Gastrocnemius medialis (tissue), 4 donors: ENCODE results near the gene RRP8. TPM values are rescaled to one million over a fixed set of nuclear protein-coding genes. Genes with fewer than 3 reads are reported as not detected.
A peak's percentile ranks its signal among the peaks of the same experiment; 100 is the strongest.

ENCODE experiments used
- ATAC-seq, 2 donors: fragments of 150-250 bp; one replicate each; pipeline ENCODE4 v1.9.1; 2016
- DNase-seq, 2 donors: peaks; one replicate each; pipeline ENCODE4 v3.0.0-alpha.2; 2019
- H3K27ac ChIP-seq, 4 donors: fragments of 200-600 bp; sonication (generic); 1 replicate in 1 of 4; 2 replicates in 3 of 4; pipeline ENCODE4 v1.5.1; 2016 to 2018; ENCODE audit warnings: mild to moderate bottlenecking in 2 of 4, moderate library complexity in 1 of 4
- H3K27me3 ChIP-seq, 3 donors: fragments of 200-600 bp; sonication (generic) in 2 of 3; 1 replicate in 1 of 3; 2 replicates in 2 of 3; pipeline versions ENCODE4 v1.5.1 to v1.6.0; 2016 to 2019; ENCODE audit warnings: mild to moderate bottlenecking in 1 of 3, moderate library complexity in 1 of 3
- H3K36me3 ChIP-seq, 2 donors: fragments of 200-600 bp; sonication (generic) in 1 of 2; one replicate each; pipeline ENCODE4 v1.5.1; 2017 to 2018
- H3K4me1 ChIP-seq, 2 donors: fragments of 200-600 bp; sonication (generic) in 1 of 2; one replicate each; pipeline ENCODE4 v1.5.1; 2016 to 2017; ENCODE audit warnings: mild to moderate bottlenecking in 2 of 2
- H3K4me3 ChIP-seq, 4 donors: fragments of 200-600 bp; sonication (generic) in 3 of 4; 1 replicate in 1 of 4; 2 replicates in 3 of 4; pipeline ENCODE4 v1.5.1; 2016 to 2019; ENCODE audit warnings: mild to moderate bottlenecking in 2 of 4
- H3K9me3 ChIP-seq, 3 donors: fragments of 200-600 bp; sonication (generic) in 2 of 3; 1 replicate in 1 of 3; 2 replicates in 2 of 3; pipeline ENCODE4 v1.5.1; 2016 to 2019
- POLR2A ChIP-seq, 2 donors: fragments of 450-650 bp; IDR thresholded peaks; one replicate each; pipeline ENCODE4 v1.6.1; 2017; ENCODE audit warnings: antibody characterized with exemption in 2 of 2, mild to moderate bottlenecking in 2 of 2, moderate library complexity in 2 of 2
- in situ Hi-C, 4 donors: fragments of 200-750 bp; cut with MboI; loops; one replicate each; pipeline versions ENCODE4 v1.15.0 to v1.8.0; 2017; ENCODE audit warnings: low sequenced_read_pairs in 4 of 4
- intact Hi-C: fragments of 100-400 bp; cut with DNase I; formaldehyde crosslinking; loops from one replicate; pipeline ENCODE4 v1.15.1; 2023; ENCODE audit warnings: low total_unique reads
- total RNA-seq, 4 donors: library from RNA; depleted of rRNA; stranded (reverse); fragments of >200 nt; gene quantifications; one replicate each; pipeline versions ENCODE4 v1.1.0 to v1.2.3, GENCODE V29; 2016
- TF ChIP-seq, protein P1 (sequence below), 5 experiments: fragments of 450-650 bp in 3 of 5; fragments of 200-600 bp in 2 of 5; sonication (generic) in 2 of 5; IDR thresholded peaks in 4 of 5; conservative IDR thresholded peaks in 1 of 5; 1 replicate in 4 of 5; 2 replicates in 1 of 5; pipeline ENCODE4 v1.5.1; 2016 to 2019; ENCODE audit warnings: antibody characterized with exemption in 5 of 5, mild to moderate bottlenecking in 3 of 5, moderate library complexity in 3 of 5

Gene RRP8
- total RNA-seq, 4 donors from 2014 or later = 10.9 to 25.7 (median 14.9) TPM

DNA sequence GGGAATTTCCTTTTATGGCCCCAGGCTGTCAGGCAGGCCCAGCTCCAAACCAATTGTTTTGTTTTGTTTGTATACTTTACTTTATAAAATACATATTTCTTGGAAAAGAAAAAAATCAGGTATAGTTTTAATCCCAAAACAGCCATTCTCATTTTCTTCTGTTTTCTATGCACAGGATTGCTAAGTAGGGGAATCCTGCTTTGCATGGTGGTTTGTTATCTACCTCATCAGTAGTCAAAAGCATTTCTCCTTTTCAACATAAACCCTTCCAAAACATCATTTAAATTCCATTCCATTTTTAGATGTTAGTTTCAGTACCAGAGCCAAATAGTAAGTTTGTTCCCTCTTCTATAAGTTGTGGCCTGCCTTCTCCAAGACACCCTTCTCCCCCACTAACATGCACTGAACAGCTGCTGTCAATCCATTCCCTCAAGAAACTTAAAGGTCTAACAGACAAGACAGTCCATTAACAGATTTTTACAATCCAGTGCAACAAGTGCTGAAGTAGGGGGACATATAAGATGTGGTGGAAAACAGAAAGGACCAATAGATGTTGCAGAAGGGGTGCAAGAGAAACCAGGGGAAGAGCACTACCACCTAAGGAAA lies 3.9 kb upstream of the RRP8 start:
- in situ Hi-C loops = loop anchor here in 3 of 4 donors (5.0 to 10.0 kb wide), 3 partner anchors 75 to 132 kb away; partner anchors contain the start of genes MRPL17 (in 2 of the 3) and TRIM3 (in 1 of the 3)
- DNase-seq (no peak), ATAC-seq (no peak)
- Histone ChIP-seq H3K36me3 (peaks cover 0 to 38% of the 10 kb centered on the region in 2 donors), H3K4me3 (peak overlapping the region in 2 of 4 donors; percentile 20 to 36), H3K27me3 (no peaks in the 10 kb centered on the region), H3K27ac (peak overlapping the region; percentile 93 to 97 (median 94)), H3K4me1 (peaks cover 46 to 53% of the 10 kb centered on the region in 2 donors), H3K9me3 (no peaks in the 10 kb centered on the region)
- TF ChIP-seq, protein P1, sequence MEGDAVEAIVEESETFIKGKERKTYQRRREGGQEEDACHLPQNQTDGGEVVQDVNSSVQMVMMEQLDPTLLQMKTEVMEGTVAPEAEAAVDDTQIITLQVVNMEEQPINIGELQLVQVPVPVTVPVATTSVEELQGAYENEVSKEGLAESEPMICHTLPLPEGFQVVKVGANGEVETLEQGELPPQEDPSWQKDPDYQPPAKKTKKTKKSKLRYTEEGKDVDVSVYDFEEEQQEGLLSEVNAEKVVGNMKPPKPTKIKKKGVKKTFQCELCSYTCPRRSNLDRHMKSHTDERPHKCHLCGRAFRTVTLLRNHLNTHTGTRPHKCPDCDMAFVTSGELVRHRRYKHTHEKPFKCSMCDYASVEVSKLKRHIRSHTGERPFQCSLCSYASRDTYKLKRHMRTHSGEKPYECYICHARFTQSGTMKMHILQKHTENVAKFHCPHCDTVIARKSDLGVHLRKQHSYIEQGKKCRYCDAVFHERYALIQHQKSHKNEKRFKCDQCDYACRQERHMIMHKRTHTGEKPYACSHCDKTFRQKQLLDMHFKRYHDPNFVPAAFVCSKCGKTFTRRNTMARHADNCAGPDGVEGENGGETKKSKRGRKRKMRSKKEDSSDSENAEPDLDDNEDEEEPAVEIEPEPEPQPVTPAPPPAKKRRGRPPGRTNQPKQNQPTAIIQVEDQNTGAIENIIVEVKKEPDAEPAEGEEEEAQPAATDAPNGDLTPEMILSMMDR (IDR thresholded peaks at IDR 0.05 in 4 of 5, conservative IDR thresholded peaks at IDR 0.05 in 1 of 5) = no peak
- TF ChIP-seq POLR2A (IDR thresholded peaks at IDR 0.05) = no peak
- intact Hi-C loops = loop anchor here (1.0 to 10.0 kb wide), 2 partner anchors 76 to 372 kb away; partner anchors contain the start of genes CNGA4, FHIP1B and MRPL17

DNA sequence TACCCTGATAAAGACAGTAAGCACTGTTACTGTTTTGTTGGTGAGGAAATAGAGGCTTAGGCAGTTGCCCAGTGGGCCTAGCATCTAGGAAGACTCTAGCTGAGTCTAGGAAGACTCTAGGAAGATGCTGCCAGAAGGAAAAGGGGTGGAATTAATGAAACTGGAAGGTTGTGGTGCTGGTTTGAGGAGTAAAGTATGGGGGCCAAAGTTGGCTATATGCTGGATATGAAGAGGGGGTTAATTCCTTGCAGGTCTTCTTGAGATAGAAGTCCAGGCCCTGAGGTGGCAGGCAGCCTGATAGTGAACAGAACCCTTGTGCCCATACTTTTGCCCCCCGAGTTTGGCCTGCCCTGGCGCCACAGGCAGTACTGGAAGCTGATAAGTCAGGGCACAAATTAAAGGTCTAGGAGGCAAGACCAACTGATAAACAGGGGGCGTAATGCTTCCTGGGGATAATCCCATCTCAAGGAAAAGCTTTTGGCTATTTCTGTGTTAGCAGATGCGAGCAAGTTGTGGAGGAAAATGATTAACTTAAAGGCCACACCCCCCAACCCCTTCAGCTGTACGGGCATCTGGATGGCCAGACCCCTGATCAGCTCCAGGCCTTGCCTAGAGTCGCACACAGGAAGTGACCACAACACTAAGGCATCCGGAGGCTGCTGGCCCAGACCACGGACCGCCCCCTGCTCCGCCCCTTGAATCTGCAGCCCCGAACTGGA lies 3.2 kb upstream of the RRP8 start:
- no peaks in the 10 kb centered on the region for H3K9me3 ChIP-seq
- H3K27me3 ChIP-seq = no peaks in the 10 kb centered on the region
- peak overlapping the region; percentile 93 to 97 (median 94) for H3K27ac ChIP-seq
- peak overlapping the region; percentile 4 to 36 (median 22) for H3K4me3 ChIP-seq
- peaks cover 52 to 59% of the 10 kb centered on the region in 2 donors for H3K4me1 ChIP-seq
- H3K36me3 ChIP-seq = peaks cover 0 to 42% of the 10 kb centered on the region in 2 donors
- intact Hi-C loops (loop anchor here (1.0 to 10.0 kb wide), 2 partner anchors 77 to 372 kb away; partner anchors contain the start of genes CNGA4, FHIP1B and MRPL17), in situ Hi-C loops (loop anchor here in 3 of 4 donors (5.0 to 10.0 kb wide), 3 partner anchors 76 to 132 kb away; partner anchors contain the start of genes MRPL17 (in 2 of the 3) and TRIM3 (in 1 of the 3))
- DNase-seq = peak; percentile 73 to 85
- TF ChIP-seq, protein P1 (IDR thresholded peaks at IDR 0.05 in 4 of 5, conservative IDR thresholded peaks at IDR 0.05 in 1 of 5) = no peak
- peak; percentile 71 to 72 for TF ChIP-seq POLR2A (IDR thresholded peaks at IDR 0.05)
- ATAC-seq = peak; percentile 24 to 55

DNA sequence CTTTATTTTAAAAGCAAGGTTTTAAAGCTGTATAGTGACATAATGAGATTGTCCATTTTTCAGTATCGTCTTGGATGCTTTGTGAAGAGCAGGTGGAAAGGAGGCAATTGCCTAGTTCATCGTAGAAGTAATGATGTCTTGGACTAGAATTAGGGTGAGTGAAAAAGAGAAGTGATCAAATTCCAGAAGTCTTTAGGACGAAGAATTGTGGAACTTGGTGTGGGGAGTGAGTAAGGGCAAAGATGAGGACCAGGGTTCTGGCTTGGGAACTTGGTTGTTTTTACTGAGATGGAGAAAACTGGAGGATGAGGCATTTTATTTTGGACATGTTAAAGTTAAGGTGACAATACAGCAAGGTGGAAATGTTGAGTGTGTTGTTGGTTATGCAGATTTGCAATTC lies 1.4 kb upstream of the RRP8 start:
- no peaks in the 10 kb centered on the region for H3K9me3 ChIP-seq
- in situ Hi-C loops (loop anchor here in 3 of 4 donors (5.0 to 10.0 kb wide), 3 partner anchors 78 to 130 kb away; partner anchors contain the start of genes MRPL17 (in 3 of the 3) and TRIM3 (in 1 of the 3)), intact Hi-C loops (loop anchor here (5.0 to 10.0 kb wide), 3 partner anchors 122 to 370 kb away; partner anchors contain the start of genes ARFIP2, CNGA4, FHIP1B and SMPD1)
- DNase-seq (no peak), ATAC-seq (no peak)
- H3K36me3 ChIP-seq = peaks cover 0 to 47% of the 10 kb centered on the region in 2 donors
- TF ChIP-seq, protein P1 (IDR thresholded peaks at IDR 0.05 in 4 of 5, conservative IDR thresholded peaks at IDR 0.05 in 1 of 5) = no peak
- no peak for TF ChIP-seq POLR2A (IDR thresholded peaks at IDR 0.05)
- peak overlapping the region; percentile 93 to 97 (median 94) for H3K27ac ChIP-seq
- peak overlapping the region; percentile 87 to 97 (median 90) for H3K4me3 ChIP-seq
- H3K4me1 ChIP-seq = peaks cover 50 to 52% of the 10 kb centered on the region in 2 donors
- no peaks in the 10 kb centered on the region for H3K27me3 ChIP-seq

DNA sequence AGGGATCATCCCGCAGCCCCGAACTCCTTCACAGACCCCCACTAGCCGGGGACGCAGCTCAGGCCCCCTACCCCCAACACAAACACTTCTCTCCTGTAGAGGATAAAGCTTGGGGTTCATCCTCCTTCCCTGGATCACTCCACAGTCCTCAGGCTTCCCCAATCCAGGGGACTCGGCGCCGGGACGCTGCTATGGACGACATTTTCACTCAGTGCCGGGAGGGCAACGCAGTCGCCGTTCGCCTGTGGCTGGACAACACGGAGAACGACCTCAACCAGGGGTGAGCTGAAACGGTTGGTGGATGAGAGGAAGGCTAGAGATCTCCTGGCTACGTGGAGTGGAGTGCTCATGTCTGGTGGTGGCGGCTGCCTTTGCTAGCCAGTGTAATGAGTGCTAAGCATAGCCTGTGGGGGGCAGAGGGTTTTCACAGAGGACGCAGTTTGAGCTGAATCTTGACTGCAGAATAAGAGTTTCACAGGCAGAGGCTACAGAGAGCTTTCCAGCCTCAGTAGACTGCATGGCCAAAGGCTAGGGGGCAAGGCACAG lies 738 bp upstream of the RRP8 start:
- peak overlapping the region; percentile 93 to 97 (median 94) for H3K27ac ChIP-seq
- no peak for TF ChIP-seq POLR2A (IDR thresholded peaks at IDR 0.05)
- TF ChIP-seq, protein P1 (IDR thresholded peaks at IDR 0.05 in 4 of 5, conservative IDR thresholded peaks at IDR 0.05 in 1 of 5) = peak in 1 of 5 experiments; percentile 8
- DNase-seq (no peak), ATAC-seq (peak; percentile 32 to 40)
- H3K4me1 ChIP-seq = peaks cover 52% of the 10 kb centered on the region in 2 donors
- peaks cover 0 to 47% of the 10 kb centered on the region in 2 donors for H3K36me3 ChIP-seq
- H3K27me3 ChIP-seq = no peaks in the 10 kb centered on the region
- H3K9me3 ChIP-seq = no peaks in the 10 kb centered on the region
- intact Hi-C loops = loop anchor here (5.0 to 10.0 kb wide), 3 partner anchors 122 to 369 kb away; partner anchors contain the start of genes ARFIP2, CNGA4, FHIP1B and SMPD1
- H3K4me3 ChIP-seq = peak overlapping the region; percentile 87 to 97 (median 90)
- in situ Hi-C loops = loop anchor here in 2 of 4 donors (5.0 to 10.0 kb wide), 3 partner anchors 78 to 129 kb away; partner anchors contain the start of genes MRPL17 (in 2 of the 2) and TRIM3 (in 1 of the 2)
